Osteocyte (in vitro differentiated cells): Measurements from ENCODE around the gene SLC23A2. TPM values are rescaled to one million over a fixed set of nuclear protein-coding genes. Genes with fewer than 3 reads are reported as not detected.

ENCODE experiments used
- DNase-seq: peaks from one replicate; pipeline ENCODE4 v3.0.0; 2021; ENCODE audit warnings: mixed read lengths; ENCODE audit not compliant: unreplicated experiment; ENCODE audit errors: extremely low spot score
- H3K27ac Mint-ChIP-seq: one replicate; pipeline ENCODE4 v1.8.0; 2021; ENCODE audit warnings: mild to moderate bottlenecking, mixed read lengths; ENCODE audit not compliant: unreplicated experiment
- H3K27me3 Mint-ChIP-seq: one replicate; pipeline ENCODE4 v1.8.0; 2021; ENCODE audit warnings: mixed read lengths; ENCODE audit not compliant: unreplicated experiment
- H3K36me3 Mint-ChIP-seq: one replicate; pipeline ENCODE4 v1.8.0; 2021; ENCODE audit warnings: mixed read lengths; ENCODE audit not compliant: unreplicated experiment
- H3K4me1 Mint-ChIP-seq: one replicate; pipeline ENCODE4 v1.8.0; 2021; ENCODE audit warnings: mixed read lengths; ENCODE audit not compliant: unreplicated experiment
- H3K4me3 Mint-ChIP-seq: one replicate; pipeline ENCODE4 v1.8.0; 2021; ENCODE audit warnings: mild to moderate bottlenecking, moderate library complexity, mixed read lengths; ENCODE audit not compliant: unreplicated experiment
- H3K9me3 Mint-ChIP-seq: one replicate; pipeline ENCODE4 v1.8.0; 2021; ENCODE audit warnings: mixed read lengths; ENCODE audit not compliant: unreplicated experiment
- total RNA-seq: library from RNA; stranded (reverse); gene quantifications from 2 replicates; pipeline ENCODE4 v1.2.1, GENCODE V29; 2021
- TF ChIP-seq, protein P1 (sequence below): fragments of 200-600 bp; sonication (generic); IDR thresholded peaks from 2 replicates; pipeline ENCODE4 v1.5.0; 2021; ENCODE audit warnings: antibody characterized with exemption, mild to moderate bottlenecking, moderate library complexity

SLC23A2 gene
- total RNA-seq, 1 donor from 2014 or later, result 23.1 TPM

DNA sequence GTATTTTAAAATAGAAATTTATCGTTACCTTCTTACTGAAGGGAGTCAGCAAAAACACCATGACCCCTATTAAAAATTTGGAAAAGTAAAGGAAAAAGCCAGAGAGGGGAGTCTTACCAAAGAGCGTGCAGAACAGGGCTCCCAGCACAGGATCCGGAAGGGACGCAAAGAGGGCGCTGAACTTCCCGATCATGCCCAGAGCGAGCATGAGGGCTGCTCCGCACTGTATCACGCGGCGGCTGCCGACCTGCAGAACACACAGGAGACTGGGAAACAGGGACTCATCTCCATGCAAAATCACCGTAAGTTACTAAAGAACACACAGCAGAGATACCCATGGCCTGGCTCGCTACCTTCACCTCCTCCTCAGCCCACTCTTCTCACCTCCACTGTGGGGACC is 138.6 kb downstream of the SLC23A2 start:
- Mint-ChIP-seq H3K4me1 (no peaks in the 10 kb centered on the region), H3K27ac (no peak overlapping the region), H3K36me3 (peaks cover 49% of the 10 kb centered on the region), H3K9me3 (no peaks in the 10 kb centered on the region), H3K27me3 (no peaks in the 10 kb centered on the region), H3K4me3 (no peak overlapping the region)
- DNase-seq, result peak; percentile 70
- TF ChIP-seq, protein P1, sequence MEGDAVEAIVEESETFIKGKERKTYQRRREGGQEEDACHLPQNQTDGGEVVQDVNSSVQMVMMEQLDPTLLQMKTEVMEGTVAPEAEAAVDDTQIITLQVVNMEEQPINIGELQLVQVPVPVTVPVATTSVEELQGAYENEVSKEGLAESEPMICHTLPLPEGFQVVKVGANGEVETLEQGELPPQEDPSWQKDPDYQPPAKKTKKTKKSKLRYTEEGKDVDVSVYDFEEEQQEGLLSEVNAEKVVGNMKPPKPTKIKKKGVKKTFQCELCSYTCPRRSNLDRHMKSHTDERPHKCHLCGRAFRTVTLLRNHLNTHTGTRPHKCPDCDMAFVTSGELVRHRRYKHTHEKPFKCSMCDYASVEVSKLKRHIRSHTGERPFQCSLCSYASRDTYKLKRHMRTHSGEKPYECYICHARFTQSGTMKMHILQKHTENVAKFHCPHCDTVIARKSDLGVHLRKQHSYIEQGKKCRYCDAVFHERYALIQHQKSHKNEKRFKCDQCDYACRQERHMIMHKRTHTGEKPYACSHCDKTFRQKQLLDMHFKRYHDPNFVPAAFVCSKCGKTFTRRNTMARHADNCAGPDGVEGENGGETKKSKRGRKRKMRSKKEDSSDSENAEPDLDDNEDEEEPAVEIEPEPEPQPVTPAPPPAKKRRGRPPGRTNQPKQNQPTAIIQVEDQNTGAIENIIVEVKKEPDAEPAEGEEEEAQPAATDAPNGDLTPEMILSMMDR, result no peak

DNA sequence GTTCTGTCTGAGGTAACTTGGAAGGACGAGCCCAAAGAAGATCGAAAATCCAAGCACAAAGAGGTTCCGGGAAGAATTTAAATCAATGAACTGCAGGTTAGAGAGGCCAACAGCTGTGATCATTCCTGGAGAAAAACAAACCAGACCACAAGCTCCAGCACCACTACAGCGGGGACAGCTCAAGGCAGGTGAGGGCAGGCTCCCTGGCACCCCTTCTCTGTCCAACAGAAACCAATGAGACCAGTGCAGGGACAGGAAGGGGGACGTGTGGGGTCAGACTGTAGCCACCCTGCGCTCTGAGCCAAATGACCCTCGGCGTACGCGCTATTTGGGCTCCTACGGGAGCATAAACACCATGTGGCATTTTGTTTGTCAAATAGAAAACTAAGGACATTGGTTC is 139.3 kb downstream of the SLC23A2 start:
- Mint-ChIP-seq H3K4me3 (no peak overlapping the region), H3K27me3 (no peaks in the 10 kb centered on the region), H3K4me1 (no peaks in the 10 kb centered on the region), H3K27ac (no peak overlapping the region), H3K9me3 (no peaks in the 10 kb centered on the region), H3K36me3 (peaks cover 49% of the 10 kb centered on the region)
- TF ChIP-seq, protein P1, result no peak
- DNase-seq, result peak; percentile 67

DNA sequence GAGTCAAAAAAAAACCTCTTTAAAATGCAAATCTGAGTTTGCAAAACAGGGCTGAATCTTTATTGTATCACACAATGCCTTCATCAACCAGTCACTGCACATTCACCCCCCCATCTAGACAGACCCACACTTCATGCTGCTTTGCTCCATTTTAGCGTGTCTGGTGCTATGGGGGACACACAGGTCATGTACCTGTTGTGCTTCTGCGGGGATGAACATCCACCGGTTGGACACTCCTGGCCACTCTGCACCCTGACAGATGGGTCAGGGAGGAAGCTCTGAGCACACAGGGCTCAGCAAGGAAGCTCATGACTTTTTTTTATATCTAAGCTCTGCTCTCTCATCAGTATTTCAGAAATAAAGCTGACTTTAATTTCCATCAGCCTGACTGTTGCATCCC is 143.3 kb downstream of the SLC23A2 start:
- H3K9me3 Mint-ChIP-seq, result no peaks in the 10 kb centered on the region
- H3K4me1 Mint-ChIP-seq, result no peaks in the 10 kb centered on the region
- TF ChIP-seq, protein P1, result no peak
- peak; percentile 51 for DNase-seq
- no peaks in the 10 kb centered on the region for H3K27me3 Mint-ChIP-seq
- no peak overlapping the region for H3K4me3 Mint-ChIP-seq
- H3K36me3 Mint-ChIP-seq, result peaks cover 46% of the 10 kb centered on the region
- H3K27ac Mint-ChIP-seq, result no peak overlapping the region

DNA sequence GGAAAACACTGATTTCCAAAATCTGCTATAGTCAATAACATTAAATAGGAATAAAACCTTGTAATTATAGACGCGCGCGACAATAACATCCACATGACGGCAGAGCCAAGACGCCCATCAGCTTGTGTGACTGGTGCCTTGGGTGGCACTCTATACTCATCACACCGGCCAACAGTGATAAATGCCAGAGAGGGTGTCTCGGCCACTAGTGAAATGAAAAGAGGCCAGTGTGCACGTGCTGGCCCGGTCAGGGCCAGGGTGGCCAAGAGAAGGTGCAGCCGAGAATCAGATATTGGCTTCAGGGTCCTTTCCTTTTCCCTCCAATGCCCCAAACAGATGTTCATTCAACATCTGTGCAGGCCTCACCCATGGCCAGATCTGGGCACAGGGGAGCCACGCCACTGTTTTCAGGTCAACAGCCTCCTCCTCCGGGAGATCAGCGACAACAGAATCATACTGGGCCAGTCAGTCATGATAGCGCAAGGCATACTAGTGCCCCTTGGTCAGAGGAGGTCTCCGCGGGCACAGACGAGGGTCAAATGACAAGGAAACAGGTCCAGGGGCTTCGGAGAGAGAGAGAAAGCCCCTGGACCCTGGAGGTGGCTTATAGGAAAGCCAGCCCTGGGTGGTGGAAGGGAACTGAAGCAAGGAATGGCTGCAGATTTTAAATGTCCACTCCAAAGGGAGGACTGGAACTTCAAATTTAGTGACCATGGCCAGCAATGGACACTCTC is 145.1 kb downstream of the SLC23A2 start:
- no peaks in the 10 kb centered on the region for H3K4me1 Mint-ChIP-seq
- peak; percentile 51 for DNase-seq
- TF ChIP-seq, protein P1, result no peak
- no peak overlapping the region for H3K27ac Mint-ChIP-seq
- no peak overlapping the region for H3K4me3 Mint-ChIP-seq
- no peaks in the 10 kb centered on the region for H3K27me3 Mint-ChIP-seq
- H3K36me3 Mint-ChIP-seq, result peaks cover 45% of the 10 kb centered on the region
- no peaks in the 10 kb centered on the region for H3K9me3 Mint-ChIP-seq

DNA sequence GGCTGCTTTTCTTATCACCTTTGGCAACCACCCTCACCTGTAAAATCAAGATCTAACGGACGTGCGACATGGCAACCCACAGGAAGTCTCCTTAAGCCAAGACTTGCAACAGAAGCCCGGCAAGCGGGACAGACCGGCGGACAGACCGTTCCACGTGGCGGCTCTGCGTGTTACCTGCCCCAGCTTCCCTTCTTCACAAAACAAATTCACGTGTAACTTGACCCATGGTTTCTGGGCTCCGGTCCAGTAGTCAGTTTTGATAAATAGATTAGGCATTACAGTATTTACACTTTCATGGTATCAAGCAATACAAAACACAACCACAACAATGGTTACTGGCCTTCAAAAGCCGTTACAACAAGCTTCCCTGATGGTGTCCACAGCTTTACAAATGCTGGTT is 145.8 kb downstream of the SLC23A2 start:
- TF ChIP-seq, protein P1, result no peak
- no peaks in the 10 kb centered on the region for H3K4me1 Mint-ChIP-seq
- no peak overlapping the region for H3K4me3 Mint-ChIP-seq
- DNase-seq, result peak; percentile 62
- H3K27ac Mint-ChIP-seq, result no peak overlapping the region
- no peaks in the 10 kb centered on the region for H3K27me3 Mint-ChIP-seq
- no peaks in the 10 kb centered on the region for H3K9me3 Mint-ChIP-seq
- H3K36me3 Mint-ChIP-seq, result peaks cover 41% of the 10 kb centered on the region
